Regular cardiac myocyte (primary cell): ENCODE data around the gene ALKBH6. TPM values are rescaled to one million over a fixed set of nuclear protein-coding genes. Genes with fewer than 3 reads are reported as not detected.

Experiments used
- total RNA-seq: library from RNA; depleted of rRNA; stranded (reverse); fragments of >200 nt; gene quantifications from 2 replicates; pipeline ENCODE4 v1.2.3, GENCODE V29; 2014

The ALKBH6 gene
- 18.3 and 20.5 TPM in 2 replicates for total RNA-seq

GRCh38 chr19:36014012-36014924, at the start of gene ALKBH6:
ALKBH6 (minus strand) TSS chr19:36014213; CDS start chr19:36013397, 816 bp downstream.

GRCh38 chr19:36054733-36055686, 41.0 kb upstream of the ALKBH6 start, which contains the start of gene WDR62:
WDR62 (plus strand) TSS chr19:36054897; CDS start chr19:36054972, 75 bp downstream.

GRCh38 chr19:36054119-36054732, 40.2 kb upstream of the ALKBH6 start, which contains the start of gene THAP8:
THAP8 (minus strand) TSS chr19:36054285; CDS start chr19:36054217, 68 bp downstream.

GRCh38 chr19:36032251-36033104, 18.5 kb upstream of the ALKBH6 start, which contains the start of gene CLIP3:
CLIP3 (minus strand) TSS chr19:36032873; CDS start chr19:36032357, 516 bp downstream.

GRCh38 chr19:36008336-36008978, 5.6 kb downstream of the ALKBH6 start, which contains the start of gene SYNE4:
SYNE4 (minus strand) TSS chr19:36008813; CDS start chr19:36008681, 132 bp downstream.

GRCh38 chr19:35995048-35995993, 18.7 kb downstream of the ALKBH6 start, which contains the start of gene SDHAF1:
SDHAF1 (plus strand) TSS chr19:35995188; CDS start chr19:35995275, 87 bp downstream.

Other genes with a start within 250 kb of the ALKBH6 start
- gene ARHGAP33, start 238.6 kb downstream of the ALKBH6 start, total RNA-seq: 1.7 and 2.9 TPM in 2 replicates
- gene PRODH2, start 201.4 kb downstream of the ALKBH6 start, total RNA-seq: not detected in 2 replicates
- gene NPHS1, start 161.7 kb downstream of the ALKBH6 start, total RNA-seq: not detected in 2 replicates
- 0.28 TPM in 1 of 2 replicates, not detected in the other for gene KIRREL2, start 157.3 kb downstream of the ALKBH6 start, total RNA-seq
- 12.7 and 14.8 TPM in 2 replicates for gene APLP1, start 145.6 kb downstream of the ALKBH6 start, total RNA-seq
- gene NFKBID, start 113.7 kb downstream of the ALKBH6 start, total RNA-seq: 2.0 and 2.5 TPM in 2 replicates
- gene HCST, start 111.7 kb downstream of the ALKBH6 start, total RNA-seq: 0.38 and 0.56 TPM in 2 replicates
- gene TYROBP, start 105.9 kb downstream of the ALKBH6 start, total RNA-seq: not detected in 2 replicates
- 1.2 and 2.3 TPM in 2 replicates for gene LRFN3, start 77.8 kb downstream of the ALKBH6 start, total RNA-seq
- 12.1 and 12.5 TPM in 2 replicates for gene SDHAF1, start 19.0 kb downstream of the ALKBH6 start, total RNA-seq
- 0.19 and 0.28 TPM in 2 replicates for gene SYNE4, start 5.4 kb downstream of the ALKBH6 start, total RNA-seq
- gene CLIP3, start 18.7 kb upstream of the ALKBH6 start, total RNA-seq: 2.5 and 5.4 TPM in 2 replicates
- 3.3 and 4.5 TPM in 2 replicates for gene THAP8, start 40.1 kb upstream of the ALKBH6 start, total RNA-seq
- gene WDR62, start 40.7 kb upstream of the ALKBH6 start, total RNA-seq: 0.85 and 8.4 TPM in 2 replicates
- gene OVOL3, start 96.9 kb upstream of the ALKBH6 start, total RNA-seq: not detected in 2 replicates
- gene POLR2I, start 100.7 kb upstream of the ALKBH6 start, total RNA-seq: 41.7 and 65.2 TPM in 2 replicates
- gene TBCB, start 101.3 kb upstream of the ALKBH6 start, total RNA-seq: 179 and 333 TPM in 2 replicates
- gene CAPNS1, start 125.9 kb upstream of the ALKBH6 start, total RNA-seq: 198 and 306 TPM in 2 replicates
- 25.4 and 70.5 TPM in 2 replicates for gene COX7A1, start 138.2 kb upstream of the ALKBH6 start, total RNA-seq
- 6.1 and 9.3 TPM in 2 replicates for gene ZNF565, start 200.5 kb upstream of the ALKBH6 start, total RNA-seq
- 85.4 and 89.9 TPM in 2 replicates for gene ZNF146, start 200.9 kb upstream of the ALKBH6 start, total RNA-seq